Fibroblast of upper back skin (primary cell): ENCODE results near the gene PDGFA.

Source experiments
- DNase-seq: peaks from one replicate; pipeline ENCODE4 v3.0.0-alpha.2; 2013

Gene PDGFA

DNA sequence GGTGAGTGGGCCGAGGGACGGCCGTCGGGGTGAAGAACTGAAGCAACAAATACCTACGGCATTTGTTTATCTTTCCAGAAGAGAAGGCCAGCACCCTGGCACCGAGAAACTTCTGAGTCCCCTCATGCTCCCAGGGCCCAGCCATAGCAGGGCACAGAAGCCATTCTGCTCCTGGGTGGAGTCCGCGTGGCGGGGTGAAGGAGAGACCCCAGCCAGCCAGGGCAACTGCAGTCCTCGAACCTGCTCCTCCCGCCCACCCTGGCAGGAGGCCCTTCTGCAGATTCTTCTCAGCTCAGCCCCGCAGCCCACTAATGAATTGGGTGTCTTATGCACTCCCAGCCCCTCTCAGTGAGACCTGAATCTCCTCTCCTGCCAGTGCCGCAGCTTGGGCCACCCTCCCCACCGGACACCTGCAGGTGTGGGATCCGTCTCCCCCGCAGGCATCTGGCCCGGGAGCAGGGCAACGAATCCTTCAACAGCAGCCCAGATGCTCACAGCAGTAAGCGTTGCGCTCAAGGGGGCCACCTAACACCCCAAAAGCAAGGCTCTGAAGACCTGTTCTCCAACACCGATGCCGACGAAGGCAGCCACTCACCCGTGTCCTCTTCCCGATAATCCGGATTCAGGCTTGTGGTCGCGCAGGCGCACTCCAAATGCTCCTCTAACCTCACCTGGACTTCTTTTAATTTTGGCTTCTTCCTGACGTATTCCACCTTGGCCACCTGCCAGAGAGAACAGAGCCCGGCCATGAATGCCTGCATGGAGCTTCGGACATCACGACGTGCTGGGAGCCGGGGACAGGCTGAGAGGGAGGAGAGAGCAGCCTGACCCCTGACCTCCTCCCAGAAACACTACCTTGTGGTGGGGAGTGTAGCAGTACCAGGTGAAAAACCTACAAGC, 18.9 kb downstream of the PDGFA start:
- no peak for DNase-seq

DNA sequence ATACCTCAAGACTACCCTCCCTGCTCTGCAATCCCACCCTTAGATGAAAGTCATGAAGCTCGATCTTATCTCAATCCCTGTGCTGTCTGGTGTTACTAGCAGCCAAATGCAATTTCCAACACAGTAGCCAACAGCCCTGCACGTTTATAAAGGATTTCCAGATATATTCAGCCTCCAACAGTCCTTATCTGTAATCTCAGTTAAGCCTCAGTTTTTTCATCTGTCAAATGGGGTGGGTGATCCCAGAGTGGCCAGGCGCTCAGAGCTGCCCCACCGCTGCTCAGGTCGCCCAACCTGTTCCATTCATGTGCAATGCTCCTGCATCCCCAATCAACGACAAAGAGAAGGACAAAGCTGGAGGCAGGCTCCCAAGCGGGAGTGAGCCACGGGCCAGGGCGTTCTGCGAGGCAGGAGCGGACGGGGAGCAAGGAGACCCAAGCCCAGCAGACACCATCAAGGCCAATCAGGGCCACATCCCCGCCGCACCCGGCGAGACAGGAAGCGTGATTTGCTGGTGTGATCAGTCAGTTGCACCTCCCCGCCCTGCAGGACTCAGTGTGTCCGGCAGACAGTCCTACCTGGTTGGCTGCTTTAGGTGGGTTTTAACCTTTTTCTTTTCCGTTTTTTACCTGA, 19.7 kb downstream of the PDGFA start:
- no peak for DNase-seq

DNA sequence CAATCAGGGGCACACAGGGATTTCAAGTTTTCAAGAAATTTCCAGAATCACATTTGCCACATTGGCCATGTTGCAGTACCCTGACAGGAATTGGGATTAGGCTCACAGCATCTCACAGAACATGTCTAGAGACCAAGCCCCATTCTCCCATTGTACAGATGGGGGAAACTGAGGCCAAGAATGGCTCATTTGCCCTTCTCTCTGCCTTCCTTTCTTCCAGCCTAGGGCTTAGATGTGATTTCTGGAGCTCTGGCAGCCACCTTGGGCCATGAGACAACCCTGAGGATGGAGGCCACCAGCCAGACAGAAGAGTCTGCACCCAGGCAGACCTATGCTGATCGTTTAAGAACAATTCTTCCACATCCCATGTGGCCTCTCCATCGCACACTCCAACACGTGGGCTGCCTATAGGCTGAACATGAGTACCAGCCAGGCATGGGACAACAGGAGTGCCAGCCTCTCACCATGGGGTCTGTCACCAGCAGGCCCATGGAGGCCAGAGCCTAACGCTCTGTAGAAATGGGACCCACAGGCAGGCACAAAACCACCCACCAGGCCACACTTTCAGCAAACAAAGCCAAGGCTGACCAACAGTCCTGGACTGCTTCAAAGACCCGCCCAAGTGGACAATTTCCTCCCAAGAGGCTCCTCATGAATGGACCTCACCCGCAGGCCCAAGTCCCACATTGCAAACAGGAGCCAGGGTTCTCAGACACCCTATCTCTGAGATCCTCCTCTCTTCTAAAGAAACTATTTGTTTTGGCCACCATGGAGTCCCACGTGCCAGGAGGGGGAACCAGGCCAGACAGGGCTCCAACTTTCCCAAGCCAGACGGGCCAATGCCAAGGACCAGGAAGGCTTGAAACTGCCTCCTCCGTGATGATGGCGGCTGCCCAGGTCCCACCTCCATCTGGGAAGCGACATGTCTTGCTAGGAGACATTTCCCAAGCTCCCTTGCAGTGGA, 20.7 kb downstream of the PDGFA start:
- DNase-seq: no peak

DNA sequence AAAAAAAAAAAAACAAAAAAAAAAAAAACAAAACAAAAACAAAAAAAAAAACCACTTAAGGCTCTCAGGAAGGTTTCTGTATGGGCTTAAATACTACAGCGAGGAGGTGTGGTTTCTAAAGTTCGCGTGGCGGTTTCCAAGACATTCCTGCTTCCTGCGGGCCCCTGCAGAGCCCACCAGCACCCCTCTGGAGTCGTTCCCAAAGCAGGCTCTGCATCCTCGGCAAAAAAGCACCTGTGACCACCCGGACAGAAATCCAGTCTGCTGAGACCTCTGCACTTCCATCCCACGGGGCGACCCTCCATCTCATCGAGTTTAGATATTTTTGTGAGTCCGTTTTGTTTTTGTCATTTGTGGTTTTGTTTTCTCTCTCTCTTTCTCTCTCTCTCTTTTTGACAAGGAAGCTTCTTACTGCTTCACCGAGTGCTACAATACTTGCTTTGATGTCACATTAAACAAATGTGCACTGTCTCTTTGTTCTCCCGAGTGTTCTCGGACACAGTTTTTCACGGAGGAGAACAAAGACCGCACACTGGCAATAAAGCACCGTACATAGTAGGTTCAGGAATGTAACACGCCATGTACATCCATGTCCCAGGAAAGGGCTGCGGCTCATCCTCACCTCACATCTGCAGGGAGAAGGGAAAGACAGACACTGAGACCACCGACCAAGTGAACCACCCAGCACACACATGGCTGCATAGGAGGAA, 21.5 kb downstream of the PDGFA start:
- DNase-seq: no peak

DNA sequence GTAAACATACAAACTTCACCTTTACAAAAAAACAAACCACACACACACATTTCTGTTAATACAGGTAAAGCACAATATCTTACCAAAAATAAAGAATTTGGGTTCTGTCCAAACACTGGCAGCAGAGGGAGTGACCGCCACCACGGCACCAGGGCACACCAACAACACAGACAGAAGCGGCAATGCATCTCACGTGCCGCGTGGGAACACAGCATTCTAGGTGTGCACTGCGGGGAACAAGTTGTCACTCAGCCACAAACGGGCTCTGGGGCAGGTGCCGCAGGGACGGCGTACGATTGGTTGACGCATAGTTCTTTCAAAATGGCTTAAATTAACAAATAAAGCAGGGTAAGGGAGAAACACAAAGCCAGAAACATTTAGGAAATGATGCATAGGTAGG, 22.3 kb downstream of the PDGFA start:
- no peak for DNase-seq

DNA sequence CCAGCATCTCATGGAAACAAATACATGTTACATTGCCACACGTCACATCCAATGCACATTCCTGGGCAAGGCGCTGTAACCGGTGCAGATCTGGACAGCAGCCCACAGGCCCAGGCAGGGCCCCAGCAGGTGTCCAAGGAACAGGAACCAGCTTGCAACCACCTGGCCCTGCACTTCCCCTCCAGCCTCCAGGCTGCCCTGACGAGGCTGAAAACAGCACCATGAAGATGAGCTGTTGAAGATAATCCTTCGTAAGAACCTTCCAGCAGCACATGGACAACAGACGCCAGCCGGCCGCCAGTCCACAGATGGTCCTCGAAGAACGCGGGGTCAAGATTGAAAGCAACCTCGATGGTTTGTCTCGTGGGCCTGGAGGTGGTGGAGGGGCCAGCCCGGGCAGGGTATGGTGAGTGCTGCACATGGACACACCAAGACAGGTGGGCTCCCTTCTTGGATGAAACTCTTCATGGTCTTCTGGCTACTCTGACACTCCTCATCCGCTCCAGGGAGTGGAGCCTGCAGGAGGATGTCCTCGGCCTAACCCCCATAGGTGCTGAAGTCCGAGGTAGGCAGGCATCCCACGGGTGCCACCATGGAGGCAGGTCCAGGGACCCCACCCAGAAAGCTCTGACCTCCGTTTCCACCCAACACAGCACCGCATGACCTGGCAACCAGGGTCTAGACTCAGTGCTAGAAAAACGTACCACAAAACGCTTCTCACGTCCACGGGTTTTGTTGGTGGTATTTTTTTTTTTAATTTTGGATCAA, 22.9 kb downstream of the PDGFA start:
- DNase-seq: no peak

DNA sequence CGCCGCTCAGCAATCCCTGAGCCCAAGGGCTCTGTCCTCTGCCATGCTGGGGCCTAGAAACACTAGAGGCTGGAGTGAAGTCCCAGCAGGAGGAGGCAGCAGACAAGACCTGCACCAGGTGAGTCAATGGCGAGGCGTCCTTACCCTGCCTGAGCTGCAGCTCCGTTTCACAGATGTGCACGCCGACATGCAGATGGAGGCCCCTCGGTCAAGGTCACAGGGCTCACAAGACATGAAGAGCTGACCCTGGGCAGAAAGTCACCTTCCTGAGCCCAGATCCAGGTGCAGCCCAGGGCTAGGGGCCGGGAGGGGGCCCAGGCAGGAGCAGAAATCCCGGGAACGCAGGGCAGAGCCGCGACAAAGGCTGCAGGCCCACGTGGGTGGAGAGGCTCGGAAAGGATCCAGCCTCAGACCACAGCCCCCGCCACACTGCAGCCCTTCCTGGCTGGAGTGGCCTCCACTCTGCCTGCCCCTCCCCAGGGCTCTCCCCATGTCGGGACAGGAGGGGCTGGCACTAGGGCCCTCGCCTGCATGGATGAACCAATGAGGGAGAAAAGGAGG, 23.8 kb downstream of the PDGFA start:
- no peak for DNase-seq

DNA sequence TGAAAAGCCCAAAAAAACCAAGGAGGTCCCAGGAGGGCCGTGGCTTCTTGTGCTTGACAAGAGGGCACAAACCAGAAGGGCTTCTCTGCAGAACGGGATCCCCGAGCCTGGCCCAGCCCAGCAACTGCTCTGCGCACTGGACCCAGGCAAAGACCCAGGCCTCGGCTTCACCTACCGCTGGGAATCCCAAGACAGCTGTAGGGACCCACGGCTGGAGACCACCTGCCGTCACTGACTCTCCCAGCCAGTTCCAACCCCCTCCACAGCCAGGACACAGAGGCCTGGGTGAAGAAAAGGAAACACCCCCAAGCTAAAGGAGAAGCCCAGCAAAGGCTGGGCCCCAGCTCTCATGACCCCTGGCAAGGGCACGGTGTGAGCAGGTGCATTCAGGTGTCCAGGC, 24.3 kb downstream of the PDGFA start:
- DNase-seq: no peak

DNA sequence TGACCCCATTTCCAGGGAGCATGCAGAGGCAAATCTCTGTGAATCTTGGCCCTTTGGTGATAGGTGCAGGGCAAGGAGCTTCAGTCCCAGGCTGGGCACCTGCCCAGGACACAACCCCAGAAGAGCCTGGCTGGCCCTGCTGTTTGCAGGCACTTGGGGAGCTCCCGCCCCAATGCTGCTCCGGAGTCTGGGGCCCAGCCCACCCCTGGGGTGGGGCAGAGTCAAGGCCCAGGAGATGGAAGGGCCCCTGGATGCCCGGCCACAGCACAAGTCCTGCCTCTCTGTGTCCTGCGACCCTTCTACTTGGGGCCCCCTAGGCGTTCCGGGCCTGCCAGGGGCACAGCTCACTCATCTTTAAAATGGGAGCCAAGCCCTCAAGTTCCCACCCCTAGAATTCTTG, 24.7 kb downstream of the PDGFA start:
- DNase-seq: no peak

DNA sequence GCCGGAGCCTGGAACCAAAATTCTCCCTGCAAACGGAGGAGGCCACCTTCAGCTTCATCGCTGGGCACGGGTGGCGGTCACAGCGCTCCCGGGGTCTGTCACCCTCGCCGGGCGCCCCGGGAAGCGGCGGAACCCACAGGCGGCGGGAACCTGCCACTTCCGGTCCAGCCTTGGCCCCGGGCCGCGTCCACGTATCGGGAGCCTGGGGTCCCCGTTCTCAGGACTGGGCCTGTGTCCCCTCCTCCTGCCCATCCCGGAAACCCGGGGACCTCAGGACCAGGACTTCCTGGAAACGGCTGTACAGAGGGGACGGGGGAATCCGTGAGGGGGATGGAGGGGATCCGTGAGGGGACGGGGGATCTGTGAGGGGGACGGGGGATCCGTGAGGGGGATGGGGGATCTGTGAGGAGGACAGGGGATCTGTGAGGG, 25.4 kb downstream of the PDGFA start:
- no peak for DNase-seq

DNA sequence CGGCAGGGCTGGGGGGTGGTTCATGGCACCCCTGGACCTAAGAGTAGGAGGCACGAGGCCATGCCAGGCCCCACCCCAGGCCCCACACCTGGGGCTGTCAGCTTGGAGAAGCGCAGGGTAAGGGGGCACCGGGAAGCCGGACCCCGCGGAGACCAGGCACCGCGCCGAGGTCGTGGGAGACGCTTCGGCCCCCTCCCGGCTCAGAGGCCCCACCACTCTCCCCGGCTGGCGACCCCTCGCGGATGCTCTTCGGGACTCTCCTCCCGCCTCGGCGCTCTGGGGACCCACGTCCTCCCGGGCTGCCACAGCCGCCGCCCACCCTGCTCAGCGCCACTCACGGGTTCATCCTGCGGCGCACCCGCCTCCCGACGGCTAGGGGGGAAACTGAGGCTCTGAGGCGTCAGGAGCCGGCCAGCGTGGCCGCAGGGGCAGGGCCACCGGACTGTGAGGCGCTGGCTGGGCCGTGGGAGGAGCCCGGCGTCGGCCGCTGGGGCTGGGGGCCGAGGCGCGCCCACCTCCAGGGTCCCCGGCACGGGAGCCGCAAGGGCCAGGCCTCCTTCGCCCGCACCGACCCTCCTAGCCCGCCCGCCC, 25.9 kb downstream of the PDGFA start:
- no peak for DNase-seq

DNA sequence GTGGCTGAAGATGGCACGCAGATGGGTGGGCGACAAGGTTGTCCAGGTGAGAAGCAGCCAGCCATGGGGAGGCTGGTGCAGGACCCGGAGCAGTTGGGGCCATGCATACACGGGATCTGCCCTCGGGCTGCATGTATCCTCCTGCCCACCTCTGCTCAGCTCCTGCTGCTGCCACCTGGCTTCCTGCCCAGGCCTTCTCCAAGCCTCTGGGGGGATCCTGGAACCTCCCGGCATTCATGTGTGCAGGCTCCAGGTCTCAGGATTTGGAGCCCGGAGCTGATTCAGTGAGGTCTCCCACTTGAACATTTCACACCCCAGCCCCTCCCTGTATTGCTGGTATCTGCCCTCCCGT, 27.0 kb downstream of the PDGFA start:
- no peak for DNase-seq

DNA sequence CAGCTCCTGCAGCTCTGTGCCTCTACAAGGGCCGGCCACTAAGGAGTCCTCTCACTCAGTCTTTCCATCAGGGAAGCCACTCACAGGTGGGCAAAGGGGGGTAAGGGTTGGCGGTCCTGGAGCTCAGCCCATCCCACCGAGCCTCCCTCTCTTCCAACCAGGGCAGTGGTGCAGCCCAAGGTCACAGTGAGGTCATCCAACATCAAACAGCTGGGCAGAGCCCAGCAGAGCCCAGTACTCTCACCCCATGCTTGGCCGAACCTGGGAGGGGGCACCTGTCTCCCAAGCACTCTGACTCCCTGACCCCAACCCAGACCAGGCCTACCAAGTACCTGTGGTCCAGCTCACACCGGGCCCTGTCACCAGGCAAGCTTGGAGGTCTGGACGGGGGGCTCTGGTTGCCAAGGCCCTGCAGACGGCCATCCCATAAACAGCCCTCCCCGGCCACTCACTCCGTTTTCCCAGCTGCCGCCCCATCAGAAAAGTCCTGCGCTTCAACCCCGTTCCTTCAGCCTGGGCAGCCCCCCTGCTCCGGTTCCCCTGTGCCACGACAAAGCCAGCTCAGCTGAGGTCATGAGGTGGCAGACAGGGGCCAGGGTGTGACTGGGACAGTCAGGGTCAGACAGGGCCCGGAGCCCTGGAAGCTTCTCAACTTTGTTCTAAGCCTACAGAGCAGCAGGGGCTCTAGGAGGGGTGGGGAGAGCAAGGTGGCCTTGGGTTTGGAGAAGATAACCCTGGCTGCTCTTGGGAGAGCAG, 27.5 kb downstream of the PDGFA start:
- DNase-seq: no peak

DNA sequence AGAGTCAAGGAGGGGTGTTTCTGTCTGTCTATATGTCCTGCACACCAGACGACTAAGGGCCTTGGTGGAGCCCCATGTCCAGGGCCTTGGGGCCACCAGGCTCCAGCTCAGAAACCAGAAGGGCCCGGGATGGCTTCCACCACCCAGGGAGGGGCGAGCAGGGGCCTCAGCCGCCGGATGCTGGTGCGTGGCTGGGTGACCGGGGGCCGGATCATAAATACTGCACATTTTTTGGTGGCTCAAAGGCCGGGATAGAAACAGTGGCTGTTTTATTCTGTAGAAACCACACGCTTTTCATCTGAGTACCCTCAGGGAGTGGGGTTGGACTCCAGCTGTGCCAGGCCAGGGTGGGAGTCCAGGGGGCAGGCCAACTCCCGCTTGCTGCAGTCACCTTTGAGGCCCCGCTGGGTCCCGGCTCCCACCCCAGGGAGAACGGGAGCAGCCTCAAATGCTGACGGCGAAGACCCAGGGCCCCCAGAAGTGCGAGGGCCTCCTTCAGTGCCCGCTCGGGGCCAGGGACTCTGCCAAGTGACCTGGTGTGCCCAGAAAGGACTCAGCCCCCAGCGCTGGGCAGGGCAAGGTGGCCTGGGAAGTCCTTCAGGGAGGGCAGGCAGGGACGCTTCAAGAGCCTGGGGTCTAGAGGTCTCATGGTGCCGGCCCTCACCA, 28.2 kb downstream of the PDGFA start:
- DNase-seq: no peak

DNA sequence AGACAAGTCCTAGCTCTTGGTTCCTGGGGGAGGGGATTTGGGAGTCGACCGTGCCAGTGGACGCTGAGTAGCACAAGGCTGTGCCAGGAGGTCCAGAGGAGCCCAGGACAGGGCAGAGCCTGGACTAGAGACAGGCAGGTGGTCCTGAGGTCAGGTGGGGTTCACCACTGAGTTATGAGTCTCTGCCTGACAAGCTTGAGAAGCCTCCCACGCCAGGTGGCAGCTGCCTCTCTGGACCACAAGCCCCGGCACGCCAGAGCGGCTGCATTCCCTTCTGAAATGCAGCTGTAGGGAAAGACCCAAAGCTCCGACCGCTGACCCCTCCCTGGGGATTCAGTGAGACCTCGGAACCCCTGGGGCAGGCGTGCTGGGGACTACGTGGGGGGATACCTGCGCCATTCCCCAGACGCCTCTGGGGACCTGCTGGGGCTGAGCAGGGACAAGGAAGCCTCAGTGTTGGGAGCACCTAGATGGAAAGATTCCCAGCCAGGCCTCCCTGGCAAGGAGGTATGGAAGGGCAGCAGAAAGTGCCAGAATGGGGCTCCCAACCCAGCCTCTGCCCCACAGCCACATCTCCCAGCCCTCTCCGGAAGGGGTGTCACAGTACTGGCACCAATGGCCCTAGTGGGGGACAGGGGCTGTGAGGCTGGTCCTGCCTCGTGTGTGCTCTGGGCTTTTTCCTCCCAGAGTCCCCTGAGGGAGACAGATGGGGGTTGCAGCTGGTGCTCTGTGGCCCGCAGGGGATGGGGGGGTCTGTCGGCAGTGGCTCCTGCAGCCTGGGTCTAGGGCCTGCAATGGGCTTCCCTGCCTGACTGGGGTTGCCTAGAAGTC, 29.0 kb downstream of the PDGFA start:
- no peak for DNase-seq

DNA sequence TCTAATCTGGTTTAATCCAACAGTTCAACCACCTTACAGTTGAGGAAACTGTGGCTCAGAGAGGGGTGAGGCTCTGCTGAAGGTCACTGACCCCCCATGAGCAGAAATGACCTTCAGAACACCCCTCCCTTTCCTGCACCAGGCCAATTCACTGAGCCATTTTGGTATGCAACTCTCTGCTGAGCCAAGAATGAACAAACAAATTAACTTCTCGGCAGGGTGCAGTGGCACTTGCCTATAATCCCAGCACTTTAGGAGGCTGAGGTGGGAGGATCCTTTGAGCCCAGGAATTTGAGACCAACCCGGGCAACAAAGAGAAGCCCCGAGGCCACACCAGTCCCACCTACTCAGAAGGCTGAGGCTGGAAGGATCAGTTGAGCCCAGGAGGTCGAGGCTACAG, 29.8 kb downstream of the PDGFA start:
- no peak for DNase-seq

DNA sequence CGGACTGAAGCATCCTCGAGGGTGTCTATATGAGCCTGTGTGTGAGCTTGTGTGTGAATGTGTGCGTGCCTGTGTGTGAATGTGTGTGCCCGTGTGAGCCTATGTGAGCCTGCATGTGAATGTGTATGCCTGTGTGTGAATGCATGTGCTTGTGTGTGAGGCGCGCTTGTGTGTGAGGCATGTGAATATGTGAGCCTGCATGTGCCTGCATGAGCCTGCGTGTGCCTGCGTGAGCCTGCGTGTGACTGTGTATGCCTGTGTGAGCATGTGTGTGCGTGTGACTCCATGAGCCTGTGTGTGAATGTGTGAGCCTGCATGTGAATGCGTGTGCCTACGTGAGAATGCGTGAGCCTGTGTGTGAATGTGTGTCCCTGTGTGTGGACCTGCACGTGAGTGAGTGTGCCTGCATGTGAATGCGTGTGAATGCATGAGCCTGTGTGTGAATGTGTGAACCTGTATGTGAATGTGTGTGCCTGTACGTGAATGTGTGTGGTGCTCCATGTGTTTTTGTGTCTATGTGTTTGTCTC, 33.4 kb downstream of the PDGFA start:
- no peak for DNase-seq
